ENCODE measurements around the gene POU6F1.

- TF ChIP-seq CTCF (IDR thresholded peaks at IDR 0.05) (no peak), POLR2A (IDR thresholded peaks at IDR 0.05) (no peak)
These were observed 27.0 kb downstream of the POU6F1 start for GRCh38 chr12:51190820-51191219.
